SU-DHL-6 (cell line): Measurements from ENCODE around the gene FDXR.

Experiments
- CTCF ChIP-seq: fragments of 200-600 bp; sonication (generic); IDR thresholded peaks from one replicate; pipeline ENCODE4 v1.5.1; 2017; ENCODE audit warnings: antibody characterized with exemption, mild to moderate bottlenecking, low read length, moderate library complexity; ENCODE audit not compliant: insufficient read depth, poor library complexity, severe bottlenecking
- EZH2phosphoT487 ChIP-seq: fragments of 200-600 bp; sonication (generic), shearing (Covaris generic); conservative IDR thresholded peaks from 2 replicates; pipeline ENCODE4 v1.6.1; 2018; ENCODE audit warnings: mild to moderate bottlenecking, antibody characterized with exemption, low read length, moderate library complexity, mixed read lengths

GRCh38 chr17:74861662-74862107 is 11.1 kb downstream of the FDXR start:
- TF ChIP-seq CTCF, result no peak
- TF ChIP-seq EZH2phosphoT487, result no peak
